ENCODE measurements around the gene KIRREL3. TPM values are rescaled to one million over a fixed set of nuclear protein-coding genes. Genes with fewer than 3 reads are reported as not detected.

The KIRREL3 gene
- total RNA-seq, 2 experiments from 2014 or later, result not detected

DNA sequence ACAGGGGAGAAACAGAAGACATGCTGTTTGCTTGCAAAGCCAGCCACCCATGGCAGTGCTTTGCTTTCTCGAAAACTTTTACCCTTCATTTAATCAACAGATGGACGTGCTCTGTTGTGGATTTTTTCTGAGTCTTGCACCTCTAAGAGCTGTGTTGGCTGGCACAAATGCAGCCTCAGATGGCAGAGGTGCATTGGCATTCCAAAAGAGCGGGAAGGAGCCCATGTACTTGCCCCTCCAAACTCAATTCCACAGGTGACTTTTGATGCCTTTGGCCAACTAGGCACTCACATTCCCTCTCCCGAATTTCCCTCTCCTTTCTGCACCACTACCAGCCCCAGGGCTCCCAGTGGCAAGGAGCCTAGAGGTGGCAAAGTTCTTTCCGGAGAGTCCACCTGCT lies 1.2 kb downstream of the KIRREL3 start:
- peaks cover 6% of the 10 kb centered on the region for H3K27me3 Mint-ChIP-seq
- no peaks in the 10 kb centered on the region for H3K36me3 Mint-ChIP-seq (ENCODE audit: low read depth)
- H3K27ac ChIP-seq (ENCODE audit: low read depth in 1 of 2, low read length in 2 of 2), result no peak overlapping the region
- DNase-seq (no peak), ATAC-seq (ENCODE audit: poor library complexity) (no peak)
- peaks cover 0 to 16% of the 10 kb centered on the region in 2 experiments for H3K9me3 ChIP-seq (ENCODE audit: control insufficient read depth in 1 of 2, insufficient read depth in 1 of 2, low read length in 2 of 2)
- TF ChIP-seq, protein P1, sequence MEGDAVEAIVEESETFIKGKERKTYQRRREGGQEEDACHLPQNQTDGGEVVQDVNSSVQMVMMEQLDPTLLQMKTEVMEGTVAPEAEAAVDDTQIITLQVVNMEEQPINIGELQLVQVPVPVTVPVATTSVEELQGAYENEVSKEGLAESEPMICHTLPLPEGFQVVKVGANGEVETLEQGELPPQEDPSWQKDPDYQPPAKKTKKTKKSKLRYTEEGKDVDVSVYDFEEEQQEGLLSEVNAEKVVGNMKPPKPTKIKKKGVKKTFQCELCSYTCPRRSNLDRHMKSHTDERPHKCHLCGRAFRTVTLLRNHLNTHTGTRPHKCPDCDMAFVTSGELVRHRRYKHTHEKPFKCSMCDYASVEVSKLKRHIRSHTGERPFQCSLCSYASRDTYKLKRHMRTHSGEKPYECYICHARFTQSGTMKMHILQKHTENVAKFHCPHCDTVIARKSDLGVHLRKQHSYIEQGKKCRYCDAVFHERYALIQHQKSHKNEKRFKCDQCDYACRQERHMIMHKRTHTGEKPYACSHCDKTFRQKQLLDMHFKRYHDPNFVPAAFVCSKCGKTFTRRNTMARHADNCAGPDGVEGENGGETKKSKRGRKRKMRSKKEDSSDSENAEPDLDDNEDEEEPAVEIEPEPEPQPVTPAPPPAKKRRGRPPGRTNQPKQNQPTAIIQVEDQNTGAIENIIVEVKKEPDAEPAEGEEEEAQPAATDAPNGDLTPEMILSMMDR (IDR thresholded peaks at IDR 0.05), result no peak
- no peak overlapping the region for H3K4me3 Mint-ChIP-seq
- ChIA-PET CTCF (no interaction called here), POLR2A (no interaction called here)
- H3K4me1 ChIP-seq (ENCODE audit: insufficient read depth, low read length), result no peaks in the 10 kb centered on the region
- H3K36me3 ChIP-seq (ENCODE audit: insufficient read depth, low read length), result no peaks in the 10 kb centered on the region
- no peaks in the 10 kb centered on the region for H3K4me1 Mint-ChIP-seq (ENCODE audit: low read depth)
- no peaks in the 10 kb centered on the region for H3K9me3 Mint-ChIP-seq
- intact Hi-C loops (cut with DNase I, micrococcal nuclease), result loop anchor here in 1 of 2 experiments (10.0 kb wide), 1 partner anchor 685 kb away; no protein-coding TSS in a partner anchor
- H3K27ac Mint-ChIP-seq, result no peak overlapping the region
- H3K4me3 ChIP-seq (ENCODE audit: low read length), result no peak overlapping the region
- H3K27me3 ChIP-seq (ENCODE audit: control insufficient read depth in 1 of 2, insufficient read depth in 2 of 2, low read length in 2 of 2), result peaks cover 51 to 68% of the 10 kb centered on the region in 2 experiments

DNA sequence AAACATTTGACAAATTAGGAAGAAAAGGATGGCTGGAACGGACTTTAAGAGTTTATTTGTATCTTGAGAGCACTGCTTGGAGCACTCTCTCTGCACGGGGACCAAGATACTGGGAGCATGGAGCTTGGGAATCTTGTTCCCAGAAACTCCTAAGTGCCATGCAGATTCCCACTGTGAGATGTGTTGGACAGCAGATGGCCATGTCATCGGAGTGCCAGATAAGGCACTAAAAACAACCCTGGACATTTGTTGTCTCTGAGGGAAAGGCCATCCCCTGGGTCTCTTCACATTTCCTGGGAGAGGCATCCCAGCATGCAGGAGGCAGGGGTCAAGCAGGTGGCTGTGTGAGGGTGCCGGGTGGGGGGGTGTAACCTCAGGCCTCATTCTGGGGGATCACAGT lies 2.9 kb downstream of the KIRREL3 start:
- no peak overlapping the region for H3K4me3 ChIP-seq (ENCODE audit: low read length)
- H3K4me1 ChIP-seq (ENCODE audit: insufficient read depth, low read length), result no peaks in the 10 kb centered on the region
- H3K27ac ChIP-seq (ENCODE audit: low read depth in 1 of 2, low read length in 2 of 2), result no peak overlapping the region
- TF ChIP-seq, protein P1 (IDR thresholded peaks at IDR 0.05), result no peak
- no peaks in the 10 kb centered on the region for H3K36me3 Mint-ChIP-seq (ENCODE audit: low read depth)
- no peak overlapping the region for H3K27ac Mint-ChIP-seq
- POLR2A ChIA-PET, result no interaction called here
- H3K36me3 ChIP-seq (ENCODE audit: insufficient read depth, low read length), result no peaks in the 10 kb centered on the region
- peaks cover 9% of the 10 kb centered on the region for H3K27me3 Mint-ChIP-seq
- peaks cover 37 to 54% of the 10 kb centered on the region in 2 experiments for H3K27me3 ChIP-seq (ENCODE audit: control insufficient read depth in 1 of 2, insufficient read depth in 2 of 2, low read length in 2 of 2)
- DNase-seq (no peak), ATAC-seq (ENCODE audit: poor library complexity) (no peak)
- H3K4me1 Mint-ChIP-seq (ENCODE audit: low read depth), result no peaks in the 10 kb centered on the region
- H3K9me3 ChIP-seq (ENCODE audit: control insufficient read depth in 1 of 2, insufficient read depth in 1 of 2, low read length in 2 of 2), result no peaks in the 10 kb centered on the region
- CTCF ChIA-PET, result no interaction called here
- intact Hi-C loops (cut with DNase I, micrococcal nuclease), result loop anchor here in 1 of 2 experiments (10.0 kb wide), 1 partner anchor 683 kb away; no protein-coding TSS in a partner anchor
- no peak overlapping the region for H3K4me3 Mint-ChIP-seq
- H3K9me3 Mint-ChIP-seq, result no peaks in the 10 kb centered on the region

DNA sequence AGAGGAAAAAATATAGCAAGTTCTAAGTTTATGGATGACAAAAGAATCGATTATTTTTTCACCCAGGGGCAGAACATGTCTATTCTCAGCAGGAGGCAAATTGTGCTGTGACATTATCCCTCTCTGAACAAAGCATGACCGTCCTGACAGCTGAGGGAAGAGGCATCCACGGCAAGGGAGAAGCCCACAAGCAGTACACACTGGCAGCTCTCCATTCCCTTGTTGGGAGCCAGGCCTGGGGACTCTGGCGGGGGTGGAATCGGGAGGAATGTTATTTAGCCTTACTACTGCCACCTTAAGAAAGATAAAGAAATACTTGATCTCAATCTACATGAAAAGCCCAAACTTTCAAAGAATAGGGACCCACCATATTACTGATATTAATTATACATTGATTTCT lies 3.4 kb downstream of the KIRREL3 start:
- no peaks in the 10 kb centered on the region for H3K9me3 Mint-ChIP-seq
- H3K4me1 Mint-ChIP-seq (ENCODE audit: low read depth), result no peaks in the 10 kb centered on the region
- Histone ChIP-seq H3K4me1 (ENCODE audit: insufficient read depth, low read length) (no peaks in the 10 kb centered on the region), H3K9me3 (ENCODE audit: control insufficient read depth in 1 of 2, insufficient read depth in 1 of 2, low read length in 2 of 2) (no peaks in the 10 kb centered on the region), H3K4me3 (ENCODE audit: low read length) (no peak overlapping the region), H3K27ac (ENCODE audit: low read depth in 1 of 2, low read length in 2 of 2) (no peak overlapping the region), H3K36me3 (ENCODE audit: insufficient read depth, low read length) (no peaks in the 10 kb centered on the region), H3K27me3 (ENCODE audit: control insufficient read depth in 1 of 2, insufficient read depth in 2 of 2, low read length in 2 of 2) (peaks cover 36 to 50% of the 10 kb centered on the region in 2 experiments)
- TF ChIP-seq, protein P1 (IDR thresholded peaks at IDR 0.05), result no peak
- intact Hi-C loops (cut with DNase I, micrococcal nuclease), result loop anchor here in 1 of 2 experiments (10.0 kb wide), 1 partner anchor 682 kb away; no protein-coding TSS in a partner anchor
- DNase-seq (no peak), ATAC-seq (ENCODE audit: poor library complexity) (no peak)
- H3K36me3 Mint-ChIP-seq (ENCODE audit: low read depth), result no peaks in the 10 kb centered on the region
- H3K27me3 Mint-ChIP-seq, result peaks cover 10% of the 10 kb centered on the region
- ChIA-PET POLR2A (no interaction called here), CTCF (no interaction called here)
- no peak overlapping the region for H3K4me3 Mint-ChIP-seq
- no peak overlapping the region for H3K27ac Mint-ChIP-seq

Measured in CD4-positive, alpha-beta T cell (primary cell).